Activated CD8-positive, alpha-beta memory T cell treated with anti-CD3 and anti-CD28 coated beads for 4 hours (primary cell): Measurements from ENCODE around the gene ZBTB43.
"Not testable (repeated sequence)": the region's sequence is repeated elsewhere in the genome, so short reads cannot be mapped to it uniquely, and the experiment has no call there.

ENCODE experiments used
- DNase-seq, 2 donors: peaks; one replicate each; pipeline ENCODE4 v3.0.0-alpha.2; 2020; ENCODE audit warnings: low read depth in 2 of 2

ZBTB43 gene, protein sequence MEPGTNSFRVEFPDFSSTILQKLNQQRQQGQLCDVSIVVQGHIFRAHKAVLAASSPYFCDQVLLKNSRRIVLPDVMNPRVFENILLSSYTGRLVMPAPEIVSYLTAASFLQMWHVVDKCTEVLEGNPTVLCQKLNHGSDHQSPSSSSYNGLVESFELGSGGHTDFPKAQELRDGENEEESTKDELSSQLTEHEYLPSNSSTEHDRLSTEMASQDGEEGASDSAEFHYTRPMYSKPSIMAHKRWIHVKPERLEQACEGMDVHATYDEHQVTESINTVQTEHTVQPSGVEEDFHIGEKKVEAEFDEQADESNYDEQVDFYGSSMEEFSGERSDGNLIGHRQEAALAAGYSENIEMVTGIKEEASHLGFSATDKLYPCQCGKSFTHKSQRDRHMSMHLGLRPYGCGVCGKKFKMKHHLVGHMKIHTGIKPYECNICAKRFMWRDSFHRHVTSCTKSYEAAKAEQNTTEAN

DNA sequence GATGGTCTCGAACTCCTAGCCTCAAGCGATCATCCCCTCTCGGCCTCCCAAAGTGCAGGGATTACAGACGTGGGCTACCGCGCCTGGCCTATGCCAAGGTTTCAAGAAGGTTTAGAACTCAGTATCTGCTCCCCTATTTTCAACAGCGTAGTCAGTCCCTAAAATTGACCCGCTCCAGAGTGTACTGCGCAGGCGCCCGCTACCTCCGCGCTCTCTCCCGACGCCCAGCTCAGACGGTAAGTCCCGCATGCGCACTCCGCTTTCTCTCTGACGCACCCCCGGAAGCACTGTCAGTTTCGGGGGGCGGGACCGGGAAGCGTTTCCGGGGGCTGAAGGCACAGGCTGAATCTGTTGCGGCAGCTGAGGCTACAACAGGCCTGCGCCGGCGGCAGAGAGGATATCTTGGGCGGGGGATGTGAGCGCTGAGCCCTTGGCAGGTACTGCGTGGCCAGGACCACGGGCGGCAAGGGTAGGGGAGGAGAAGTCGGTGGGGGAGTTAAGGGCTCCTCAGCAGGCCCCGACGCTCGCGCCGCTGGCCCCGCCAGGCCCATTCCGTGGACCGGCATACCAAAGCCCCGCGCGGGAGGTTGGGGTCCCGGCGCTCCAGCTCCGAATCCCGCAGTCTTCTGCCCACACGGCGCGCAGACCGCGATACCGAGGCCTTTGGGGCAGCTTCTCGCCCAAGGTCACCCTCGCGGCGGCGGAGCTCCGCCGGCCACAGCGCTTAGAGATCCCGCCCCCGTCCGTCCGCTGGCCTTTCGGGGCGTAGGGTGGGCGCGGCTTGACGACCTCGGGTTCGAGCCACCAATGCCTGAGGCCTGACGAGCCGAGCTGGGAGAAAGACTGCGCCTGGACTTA is at the start of gene ZBTB43:
Gene ZBTB43 (plus strand): TSS at position 345 of the 858 bp plus-strand sequence. CDS start 27,470 bp downstream, outside the sequence.
- peak; percentile 96 to 97 for DNase-seq

DNA sequence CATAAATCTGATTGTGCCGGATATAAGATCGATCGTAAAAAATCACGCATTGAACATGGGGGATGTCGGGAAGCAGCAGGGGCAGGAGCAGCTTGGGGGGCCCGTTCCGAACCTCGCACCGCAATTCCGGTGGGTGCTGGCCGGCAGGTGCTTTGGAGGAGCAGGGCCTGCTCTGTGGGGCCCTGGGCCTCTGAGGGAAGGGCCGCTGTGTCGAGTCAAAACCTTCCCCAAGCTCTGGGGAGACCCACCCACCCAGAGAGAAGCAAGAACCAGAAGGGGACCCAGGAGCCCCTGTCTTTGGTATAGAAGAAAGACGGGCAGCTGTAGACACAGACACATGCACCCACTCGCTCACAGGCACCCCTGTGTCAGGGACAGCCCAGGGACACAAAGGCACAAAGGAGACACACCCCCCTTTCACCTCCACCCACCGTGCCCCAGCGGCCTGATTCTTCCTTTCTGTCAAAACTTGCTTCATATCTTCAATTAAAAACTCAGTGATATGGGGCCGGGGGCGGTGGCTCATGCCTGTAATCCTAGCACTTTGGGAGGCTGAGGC is 49.4 kb upstream of the ZBTB43 start:
- DNase-seq: no peak

DNA sequence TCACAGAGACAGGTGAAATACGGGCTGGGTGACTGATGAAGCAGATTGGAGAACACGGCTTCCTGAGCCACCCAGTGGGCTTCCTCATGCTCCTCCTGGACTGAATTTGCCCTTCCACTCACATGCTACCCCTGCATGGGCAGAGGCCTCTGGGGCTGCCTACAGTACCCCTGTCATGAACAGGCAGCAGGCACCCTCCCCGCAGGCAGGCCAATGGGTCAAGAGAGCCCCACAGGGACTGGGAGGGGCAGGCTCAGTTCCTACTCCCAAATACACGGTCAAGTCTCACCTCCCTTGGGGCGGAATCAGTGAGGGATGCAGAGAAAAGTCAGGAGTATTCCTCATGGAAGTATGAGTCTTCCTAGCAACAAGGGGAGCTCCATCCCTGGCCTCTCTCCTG is 48.6 kb upstream of the ZBTB43 start:
- no peak for DNase-seq

DNA sequence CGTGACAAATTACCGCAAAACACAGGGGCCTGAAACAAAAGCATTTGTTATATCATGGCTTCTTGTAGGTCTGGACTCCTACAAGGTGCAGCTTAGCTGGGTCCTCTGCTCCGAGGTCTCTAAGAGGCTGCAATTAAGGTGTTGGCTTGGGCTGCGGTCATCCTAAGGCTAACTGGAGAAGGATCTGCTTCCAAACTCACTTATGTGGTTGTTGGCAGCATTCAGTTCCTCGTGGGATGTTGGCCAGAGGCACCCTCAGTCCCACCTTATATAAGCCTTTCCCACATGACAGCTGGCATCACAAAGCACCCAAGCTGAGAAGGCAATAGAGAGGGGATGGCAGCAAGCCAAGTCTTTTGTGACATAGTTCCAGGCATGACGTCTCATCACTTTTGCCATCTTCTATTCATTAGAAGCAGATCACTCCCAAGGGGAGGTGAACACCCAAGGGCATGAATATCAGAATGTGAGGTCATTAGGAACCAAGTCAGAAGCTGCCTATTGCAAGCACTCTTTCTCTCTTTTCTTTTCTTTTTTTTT is 47.9 kb upstream of the ZBTB43 start:
- no peak for DNase-seq

DNA sequence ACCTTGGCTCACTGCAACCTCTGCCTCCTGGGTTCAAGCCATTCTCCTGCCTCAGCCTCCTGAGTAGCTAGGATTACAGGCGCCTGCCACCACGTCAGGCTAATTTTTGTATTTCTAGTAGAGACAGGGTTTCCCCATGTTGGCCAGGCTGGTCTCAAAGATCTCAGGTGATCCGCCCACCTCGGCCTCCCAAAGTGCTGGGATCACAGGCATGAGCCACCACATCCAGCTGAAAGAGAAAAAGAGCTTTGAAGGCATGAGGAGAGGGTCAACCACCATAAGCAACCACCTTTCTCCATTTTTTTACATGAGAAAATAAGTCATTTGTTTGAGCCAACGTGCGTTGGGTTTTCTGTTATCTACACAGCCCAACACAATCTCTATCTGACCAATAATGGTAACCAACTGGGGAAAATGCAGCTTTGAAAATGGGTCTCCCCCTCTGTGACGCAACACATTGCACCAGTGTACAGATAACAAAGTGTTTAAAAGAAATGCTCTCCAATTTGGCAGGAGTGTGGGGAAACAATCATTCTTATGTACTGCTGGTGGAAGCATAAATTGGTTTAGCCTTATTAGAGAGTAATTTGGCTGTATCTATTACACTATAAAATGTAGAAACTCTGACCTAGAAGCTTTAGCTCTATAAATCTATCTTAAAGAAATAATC is 45.8 kb upstream of the ZBTB43 start:
- DNase-seq: no peak

DNA sequence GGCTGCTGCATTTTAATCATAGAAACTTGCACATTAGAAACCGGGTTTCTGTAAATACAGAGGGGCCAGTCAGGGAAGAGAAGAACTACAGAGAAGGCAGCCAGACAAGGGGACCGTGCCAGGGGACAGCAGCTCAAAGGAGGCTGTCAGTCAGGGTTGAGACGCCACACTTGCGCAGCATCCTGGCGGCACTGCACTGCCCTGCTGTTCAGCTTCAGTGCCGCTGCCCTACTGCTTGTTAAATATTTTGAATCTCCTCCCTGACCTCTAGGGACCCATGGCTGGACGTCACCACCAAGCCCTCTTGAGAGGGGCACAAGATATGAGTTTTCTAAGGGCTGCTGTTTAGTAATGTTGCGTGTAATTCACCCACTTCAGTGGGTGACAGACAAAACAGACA is 43.6 kb upstream of the ZBTB43 start:
- no peak for DNase-seq

DNA sequence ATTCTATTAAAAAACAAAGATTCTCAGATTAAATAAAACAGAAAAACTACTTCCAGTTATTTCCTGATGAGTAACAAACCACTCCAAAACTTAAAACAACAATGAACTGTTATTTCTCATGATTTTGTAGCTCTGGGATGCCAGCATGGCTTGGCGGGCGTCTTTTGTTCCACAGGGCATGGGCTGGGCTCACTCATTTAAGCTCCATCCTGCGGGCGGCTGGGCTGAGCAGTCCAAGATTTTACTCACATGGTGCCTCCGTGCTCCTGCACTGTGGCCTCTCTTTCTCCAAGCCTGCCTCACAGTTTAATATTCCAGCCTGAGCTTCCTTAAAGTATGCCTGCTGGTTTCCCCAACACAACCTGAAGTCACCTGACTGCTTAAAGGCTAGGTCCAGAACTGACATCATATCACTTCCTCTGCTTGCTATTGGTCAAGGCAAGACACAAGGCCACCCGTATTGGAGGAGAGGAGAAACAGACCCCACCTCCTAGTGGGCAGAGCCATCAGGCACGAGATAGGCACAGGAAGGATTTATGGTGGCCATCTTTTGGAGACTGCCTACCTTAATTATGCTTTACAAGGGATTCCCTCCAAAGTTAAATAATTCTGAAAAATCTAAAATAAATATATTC is 41.6 kb upstream of the ZBTB43 start:
- no peak for DNase-seq

DNA sequence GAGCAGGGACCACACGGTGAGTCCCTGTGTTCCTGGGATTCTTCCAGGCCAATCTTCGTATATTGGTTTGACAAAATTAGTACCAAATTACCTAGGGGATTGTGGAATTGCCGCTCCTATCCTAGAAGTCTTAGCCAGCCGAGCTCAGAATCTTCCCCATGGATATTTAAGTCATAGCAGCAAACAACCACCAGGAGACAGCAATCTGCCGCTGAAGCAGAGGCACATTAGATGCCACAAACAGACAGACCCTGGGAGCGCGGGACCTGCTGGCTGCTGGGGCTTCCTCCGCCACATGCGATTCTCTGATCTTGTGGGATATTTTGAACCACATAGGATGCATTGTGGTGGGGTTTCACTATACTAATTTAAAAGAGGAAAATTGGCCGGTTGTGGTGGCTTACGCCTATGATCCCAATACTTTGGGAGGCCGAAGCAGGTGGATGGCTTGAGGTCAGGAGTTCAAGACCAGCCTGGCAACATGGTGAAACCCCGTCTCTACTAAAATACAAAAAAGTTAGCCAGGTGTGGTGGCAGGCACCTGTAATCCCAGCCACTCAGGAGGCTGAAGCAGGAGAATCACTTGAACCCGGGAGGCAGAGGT is 31.7 kb upstream of the ZBTB43 start:
- no peak for DNase-seq

DNA sequence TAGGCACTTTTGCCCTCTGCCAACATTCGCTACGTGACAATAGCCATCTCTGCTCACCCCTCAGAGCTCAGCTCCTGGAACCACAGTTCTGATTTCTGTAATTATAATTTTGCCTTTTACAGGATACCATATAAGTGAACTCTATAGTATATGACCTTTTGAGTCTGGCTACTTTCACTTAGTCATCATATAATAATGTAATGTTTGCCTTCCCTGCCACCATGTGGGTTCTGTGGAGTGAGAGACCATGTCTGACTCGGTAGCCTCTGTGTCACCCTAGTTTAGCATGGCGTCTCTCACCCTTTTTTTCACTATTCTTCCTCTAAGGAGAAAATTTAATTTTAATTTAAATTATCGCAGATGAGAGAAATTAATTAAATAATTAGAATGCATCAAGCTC is 28.9 kb upstream of the ZBTB43 start:
- DNase-seq: no peak

DNA sequence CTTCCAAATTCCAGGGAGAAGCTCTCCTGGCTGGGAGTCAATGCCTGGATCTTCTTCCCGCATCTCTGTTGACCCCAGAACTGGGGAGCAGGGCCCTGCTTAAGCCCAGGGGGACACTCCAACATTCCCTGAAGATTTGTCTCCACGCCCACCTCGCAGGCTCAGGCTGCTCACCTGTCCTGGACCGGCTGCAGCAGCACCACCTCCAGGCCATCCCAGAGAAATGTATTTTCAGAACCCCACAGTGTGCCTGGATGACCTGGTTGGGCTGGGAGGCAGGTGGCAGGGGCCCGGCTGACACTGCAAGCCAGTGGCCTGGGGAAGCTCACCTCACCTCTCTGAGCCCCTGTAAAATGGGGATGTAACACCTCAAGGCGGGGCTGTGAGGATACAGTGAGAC is 27.1 kb upstream of the ZBTB43 start:
- DNase-seq: no peak

DNA sequence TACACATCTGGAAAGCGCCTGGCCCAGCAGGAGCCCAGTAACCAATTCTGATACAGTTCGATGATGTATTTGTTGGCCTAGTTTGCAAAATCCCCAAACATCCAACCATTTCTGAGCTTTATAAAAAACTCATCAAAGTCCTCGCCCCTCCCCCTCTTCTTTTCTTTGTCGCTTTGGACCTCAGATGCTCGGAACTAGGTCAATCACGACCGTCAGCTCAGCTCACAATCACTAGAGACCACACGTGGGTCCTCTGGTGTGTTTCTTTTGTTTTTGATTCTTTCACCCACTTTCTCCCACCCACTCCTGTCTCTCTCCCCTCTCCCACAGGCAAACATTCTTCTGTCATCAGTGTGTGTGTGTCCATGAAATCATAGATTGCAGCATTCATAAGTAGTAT is 26.7 kb upstream of the ZBTB43 start:
- no peak for DNase-seq

DNA sequence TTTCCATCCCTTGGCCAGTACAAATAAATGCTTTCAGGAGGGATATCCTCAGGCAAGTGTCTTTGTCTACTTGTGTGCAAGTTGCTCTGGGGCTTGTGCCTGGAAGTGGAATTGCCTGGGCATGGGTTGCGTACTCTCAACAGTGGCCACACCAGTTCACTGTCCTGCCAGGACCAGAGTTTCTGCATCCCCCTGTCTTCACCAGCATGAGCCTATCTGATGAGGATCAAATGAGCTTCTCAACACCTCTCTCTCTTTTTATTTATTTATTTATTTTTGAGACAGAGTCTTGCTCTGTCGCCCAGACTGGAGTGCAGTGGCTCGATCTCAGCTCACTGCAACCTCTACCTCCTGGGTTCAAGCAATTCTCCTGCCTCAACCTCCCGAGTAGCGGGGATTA is 26.1 kb upstream of the ZBTB43 start:
- not testable (repeated sequence) for DNase-seq

DNA sequence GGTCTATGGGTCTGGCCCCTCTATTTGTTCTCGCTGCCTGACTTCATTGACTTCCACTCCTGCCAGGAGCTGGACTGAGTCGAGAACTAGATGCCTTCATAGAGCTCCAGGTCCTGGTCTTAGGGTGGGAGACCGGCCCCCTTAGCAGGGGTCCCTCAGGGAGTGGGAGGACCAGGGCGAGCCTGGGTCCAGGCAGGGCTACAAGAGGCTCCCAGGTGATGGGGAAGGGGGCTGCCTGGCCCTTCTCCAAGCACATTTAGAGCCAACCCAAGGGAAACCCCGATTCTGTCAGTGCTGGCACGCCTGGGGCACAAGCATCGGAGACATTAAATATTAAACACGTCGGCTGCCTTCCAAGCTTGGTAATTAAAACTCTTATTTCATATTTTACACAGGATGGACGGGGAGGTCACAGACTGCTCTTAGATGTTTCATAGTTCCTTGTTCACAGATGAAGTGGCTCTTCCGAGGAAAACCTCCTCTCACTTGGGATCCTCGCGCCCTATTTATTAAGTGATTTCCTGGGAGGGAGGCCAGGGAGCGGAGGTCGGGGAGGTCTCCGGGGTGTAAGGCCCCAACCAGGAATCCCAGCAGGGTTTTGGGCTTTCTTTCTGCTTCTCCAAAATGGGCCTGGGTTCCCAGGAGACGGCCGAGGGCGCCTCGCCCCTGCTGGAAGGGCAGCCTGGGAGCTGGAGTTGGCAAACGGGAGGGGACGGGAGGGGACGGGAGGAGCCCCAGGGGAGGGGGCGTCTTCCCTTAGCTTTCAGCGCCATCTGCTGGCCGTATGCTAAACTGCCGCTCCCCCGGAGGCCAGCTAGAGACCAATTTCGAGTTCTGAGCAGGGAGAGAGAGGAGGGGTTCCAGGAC is 23.4 kb upstream of the ZBTB43 start:
- DNase-seq: peak; percentile 60 to 67

DNA sequence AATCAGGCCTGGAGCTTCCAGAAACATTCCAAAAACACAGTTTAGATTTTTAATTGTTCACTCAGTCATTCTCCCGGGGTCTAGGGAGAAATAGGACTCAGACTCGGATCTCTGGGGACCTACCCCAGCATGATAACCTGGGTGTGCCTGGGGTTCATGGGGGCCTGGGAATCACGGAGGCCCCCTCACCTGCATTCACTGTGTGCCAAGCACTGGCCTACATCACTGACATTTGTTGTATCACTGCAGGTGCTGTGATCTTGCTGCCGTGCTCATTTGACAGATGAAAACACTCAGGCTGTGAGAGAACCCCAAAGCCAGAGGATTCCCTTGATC is 22.8 kb upstream of the ZBTB43 start:
- DNase-seq: no peak

DNA sequence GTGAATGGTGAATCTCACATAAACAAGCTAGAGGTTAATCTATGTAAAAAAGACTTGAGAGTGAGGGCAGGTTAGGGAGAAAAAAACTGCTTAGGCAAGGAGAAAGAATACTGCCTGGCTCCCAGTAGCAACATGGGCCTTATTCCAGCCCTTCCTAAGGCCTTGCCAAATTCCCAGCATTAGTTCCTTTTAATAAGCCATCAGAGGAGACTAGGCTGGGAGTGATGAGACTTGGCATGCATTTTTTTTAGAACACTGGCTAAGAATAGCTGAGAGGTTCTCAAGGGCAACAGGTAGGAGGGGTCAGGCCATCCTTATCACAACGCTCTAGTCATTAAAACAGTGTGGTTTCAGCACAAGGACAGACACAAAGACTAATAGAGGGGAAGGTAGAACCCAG is 20.9 kb upstream of the ZBTB43 start:
- DNase-seq: no peak

DNA sequence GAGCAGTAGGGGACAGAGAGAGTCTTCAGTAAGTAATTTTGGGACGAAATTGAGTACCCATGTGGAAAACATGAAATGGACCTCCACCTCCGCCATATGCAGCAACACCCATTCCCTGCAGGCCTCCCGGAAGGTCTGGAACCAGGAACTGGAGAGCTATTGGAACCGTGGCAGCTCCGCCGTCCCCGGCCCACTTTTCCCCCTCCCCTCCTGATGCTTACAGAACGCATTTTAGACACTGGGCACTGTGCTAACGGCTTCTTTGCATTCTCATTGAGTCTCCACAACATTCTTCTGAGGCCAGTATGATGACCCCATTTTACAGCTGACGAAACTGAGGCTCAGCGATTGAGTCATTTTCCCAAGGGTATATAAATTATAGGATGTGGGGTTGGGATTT is 20.4 kb upstream of the ZBTB43 start:
- no peak for DNase-seq

DNA sequence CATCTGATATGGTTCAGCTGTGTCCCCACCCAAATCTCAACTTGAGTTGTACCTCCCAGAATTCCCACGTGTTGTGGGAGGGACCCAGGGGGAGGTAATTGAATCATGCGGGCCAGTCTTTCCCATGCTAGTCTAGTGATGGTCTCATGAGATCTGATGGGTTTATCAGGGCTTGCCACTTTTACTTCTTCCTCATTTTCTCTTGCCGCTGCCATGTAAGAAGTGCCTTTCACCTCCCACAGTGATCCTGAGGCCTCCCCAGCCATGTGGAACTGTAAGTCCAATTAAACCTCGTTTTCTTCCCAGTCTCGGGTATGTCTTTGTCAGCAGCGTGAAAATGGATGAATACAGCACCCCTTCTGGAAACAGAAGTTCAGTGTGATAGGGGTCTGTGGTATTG is 20.0 kb upstream of the ZBTB43 start:
- not testable (repeated sequence) for DNase-seq

DNA sequence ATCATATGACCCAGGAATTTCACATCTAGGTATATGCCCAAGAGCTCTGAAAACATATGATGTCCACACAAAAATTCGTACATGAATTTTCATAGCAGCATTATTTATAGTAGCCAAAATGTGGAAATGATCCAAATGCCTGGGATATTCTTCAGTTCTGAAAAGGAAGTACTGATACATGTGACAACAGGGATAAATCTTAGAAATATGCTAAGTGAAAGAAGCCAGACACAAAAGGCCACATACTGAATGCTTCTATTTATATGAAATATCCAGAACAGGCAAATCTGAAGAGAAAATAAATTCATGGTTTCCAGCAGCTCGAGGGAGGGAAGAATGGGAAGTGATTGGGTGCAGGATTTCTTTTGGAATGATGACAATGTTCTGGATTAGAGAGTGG is 16.8 kb upstream of the ZBTB43 start:
- DNase-seq: no peak

DNA sequence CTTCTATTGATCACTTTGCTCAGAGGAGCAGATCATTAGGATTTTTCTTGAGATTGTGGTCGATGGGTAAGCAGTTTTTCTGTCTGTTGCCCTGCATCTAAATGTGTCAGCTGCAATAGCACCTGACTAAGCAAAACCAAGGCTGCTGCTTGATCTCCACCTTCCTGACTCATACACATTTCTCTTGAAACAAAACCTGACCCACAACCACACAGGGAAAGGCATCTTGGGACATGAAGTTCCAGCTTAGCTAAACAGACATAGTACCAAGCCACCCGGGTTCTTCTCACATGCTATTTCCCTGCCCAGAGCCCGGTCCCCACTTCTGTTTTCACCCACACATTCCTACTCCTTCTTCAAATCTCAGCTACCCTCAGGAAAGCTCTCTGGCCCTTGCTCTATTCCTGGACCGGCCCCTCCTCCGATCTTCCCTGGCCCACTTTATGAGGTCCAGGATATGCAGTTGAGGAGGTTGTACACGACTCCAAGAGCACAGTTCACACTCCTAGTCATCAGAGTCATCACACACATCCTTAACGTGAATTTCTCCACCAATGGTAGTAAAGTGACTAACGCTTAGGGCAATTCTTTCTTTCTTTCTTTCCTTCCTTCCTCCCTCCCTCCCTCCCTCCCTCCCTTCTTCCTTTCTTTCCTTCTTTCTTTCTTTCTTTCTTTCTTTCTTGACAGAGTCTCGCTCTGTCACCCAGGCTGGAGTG is 16.0 kb upstream of the ZBTB43 start:
- no peak for DNase-seq
